Fibroblast of lung (primary cell): Measurements from ENCODE around the gene CBFA2T2.

Source experiments
- EZH2 ChIP-seq: IDR thresholded peaks from 2 replicates; pipeline ENCODE4 v1.5.1; 2012; ENCODE audit warnings: low read length, control low read depth, mild to moderate bottlenecking; ENCODE audit errors: missing control alignments
- TF ChIP-seq, protein P1 (sequence below), 2 donors: IDR thresholded peaks in 1 of 2; conservative IDR thresholded peaks in 1 of 2; 1 replicate in 1 of 2; 2 replicates in 1 of 2; pipeline ENCODE4 v1.5.1; 2011 to 2012; ENCODE audit warnings: low read length in 2 of 2, control low read depth in 1 of 2, inconsistent platforms in 1 of 2, low read depth in 1 of 2, mild to moderate bottlenecking in 1 of 2

GRCh38 chr20:33653218-33653899 lies 163.5 kb downstream of the CBFA2T2 start:
- TF ChIP-seq, protein P1, sequence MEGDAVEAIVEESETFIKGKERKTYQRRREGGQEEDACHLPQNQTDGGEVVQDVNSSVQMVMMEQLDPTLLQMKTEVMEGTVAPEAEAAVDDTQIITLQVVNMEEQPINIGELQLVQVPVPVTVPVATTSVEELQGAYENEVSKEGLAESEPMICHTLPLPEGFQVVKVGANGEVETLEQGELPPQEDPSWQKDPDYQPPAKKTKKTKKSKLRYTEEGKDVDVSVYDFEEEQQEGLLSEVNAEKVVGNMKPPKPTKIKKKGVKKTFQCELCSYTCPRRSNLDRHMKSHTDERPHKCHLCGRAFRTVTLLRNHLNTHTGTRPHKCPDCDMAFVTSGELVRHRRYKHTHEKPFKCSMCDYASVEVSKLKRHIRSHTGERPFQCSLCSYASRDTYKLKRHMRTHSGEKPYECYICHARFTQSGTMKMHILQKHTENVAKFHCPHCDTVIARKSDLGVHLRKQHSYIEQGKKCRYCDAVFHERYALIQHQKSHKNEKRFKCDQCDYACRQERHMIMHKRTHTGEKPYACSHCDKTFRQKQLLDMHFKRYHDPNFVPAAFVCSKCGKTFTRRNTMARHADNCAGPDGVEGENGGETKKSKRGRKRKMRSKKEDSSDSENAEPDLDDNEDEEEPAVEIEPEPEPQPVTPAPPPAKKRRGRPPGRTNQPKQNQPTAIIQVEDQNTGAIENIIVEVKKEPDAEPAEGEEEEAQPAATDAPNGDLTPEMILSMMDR (conservative IDR thresholded peaks at IDR 0.05 in 1 of 2, IDR thresholded peaks at IDR 0.05 in 1 of 2; ENCODE audit: low read depth in 1 of 2, low read length in 2 of 2), result peak; percentile 92 to 94
- no peak for TF ChIP-seq EZH2
